K562 (cell line): ENCODE results near the gene BMP2K. TPM values are rescaled to one million over a fixed set of nuclear protein-coding genes. Genes with fewer than 3 reads are reported as not detected.

Source experiments
- CBFB ChIP-seq: sonication (generic); formaldehyde crosslinking; IDR thresholded peaks from 2 replicates; pipeline ENCODE4 v1.4.0; 2020; ENCODE audit warnings: mild to moderate bottlenecking, missing genetic modification reagents
- CTCF ChIP-seq, 3 experiments: IDR thresholded peaks in 2 of 3; conservative IDR thresholded peaks in 1 of 3; 2 replicates each; pipeline ENCODE4 v1.5.1; 2011 to 2012; ENCODE audit warnings: low read length in 3 of 3, mild to moderate bottlenecking in 3 of 3, control low read depth in 2 of 3, improper control_type of control experiment in 1 of 3, inconsistent platforms in 1 of 3, low read depth in 1 of 3, mixed read lengths in 1 of 3, moderate library complexity in 1 of 3; ENCODE audit not compliant: insufficient read depth in 2 of 3
- ELF1 ChIP-seq: fragments of 200-800 bp; sonication (Bioruptor generic); IDR thresholded peaks from 2 replicates; pipeline ENCODE4 v1.6.1; 2016; ENCODE audit warnings: missing genetic modification characterization, missing compliant biosample characterization
- ETS1 ChIP-seq: conservative IDR thresholded peaks from 2 replicates; pipeline ENCODE4 v1.6.1; 2011; ENCODE audit warnings: low read depth, mild to moderate bottlenecking, low read length; ENCODE audit not compliant: control insufficient read depth
- FOSL1 ChIP-seq: fragments of 200-800 bp; sonication (Bioruptor generic); conservative IDR thresholded peaks from 2 replicates; pipeline ENCODE4 v1.6.1; 2016; ENCODE audit warnings: missing genetic modification characterization, missing compliant biosample characterization
- FOXM1 ChIP-seq, 2 experiments: fragments of 450-650 bp in 1 of 2; sonication (generic) in 1 of 2; formaldehyde crosslinking in 1 of 2; IDR thresholded peaks; 2 replicates each; pipeline versions ENCODE4 v1.6.1 to v1.9.0; 2017 to 2022; ENCODE audit warnings: low read depth in 2 of 2, mild to moderate bottlenecking in 2 of 2, missing genetic modification reagents in 1 of 2, moderate library complexity in 1 of 2
- GTF2E2 ChIP-seq: fragments of 200-800 bp; sonication (Bioruptor generic); IDR thresholded peaks from 2 replicates; pipeline ENCODE4 v1.6.1; 2016; ENCODE audit warnings: missing genetic modification characterization, missing compliant biosample characterization
- GTF2F1 ChIP-seq: IDR thresholded peaks from 2 replicates; pipeline ENCODE4 v1.6.1; 2011; ENCODE audit warnings: low read depth, low read length, improper control_type of control experiment
- HNRNPL ChIP-seq: fragments of 200-400 bp; formaldehyde crosslinking; IDR thresholded peaks from 2 replicates; pipeline ENCODE4 v1.6.1; 2017; ENCODE audit warnings: low read depth, mild to moderate bottlenecking, low read length
- MBD1 ChIP-seq: fragments of 250-450 bp; sonication (Bioruptor Pico); IDR thresholded peaks from 2 replicates; pipeline ENCODE4 v1.8.0; 2022; ENCODE audit warnings: inconsistent platforms
- MBD2 ChIP-seq: sonication (generic); IDR thresholded peaks from 2 replicates; pipeline ENCODE4 v1.6.1; 2016; ENCODE audit warnings: low read depth, borderline replicate concordance
- PHF8 ChIP-seq: fragments of 200-600 bp; sonication (generic); IDR thresholded peaks from 2 replicates; pipeline ENCODE4 v1.6.1; 2012; ENCODE audit warnings: mixed run types, mild to moderate bottlenecking, inconsistent platforms, low read length, moderate library complexity, borderline replicate concordance
- SETDB1 ChIP-seq: IDR thresholded peaks from one replicate; pipeline ENCODE4 v1.6.1; 2012; ENCODE audit warnings: low read length, control low read depth, inconsistent platforms
- SUPT5H ChIP-seq: fragments of 450-650 bp; IDR thresholded peaks from 2 replicates; pipeline ENCODE4 v1.6.1; 2016
- TARDBP ChIP-seq: fragments of 450-650 bp; IDR thresholded peaks from 2 replicates; pipeline ENCODE4 v1.6.1; 2016
- TBP ChIP-seq: optimal IDR thresholded peaks from 2 replicates; pipeline ENCODE3; 2011; ENCODE audit warnings: low read depth, low read length, improper control_type of control experiment
- THRAP3 ChIP-seq: fragments of 450-650 bp; IDR thresholded peaks from 2 replicates; pipeline ENCODE4 v1.6.1; 2016; ENCODE audit warnings: mild to moderate bottlenecking, inconsistent platforms, borderline replicate concordance
- ZKSCAN1 ChIP-seq: fragments of 150-350 bp; IDR thresholded peaks from 2 replicates; pipeline ENCODE4 v1.6.1; 2016; ENCODE audit warnings: low read depth, low read length
- ZNF408 ChIP-seq: fragments of 250-450 bp; sonication (Bioruptor Pico); IDR thresholded peaks from 2 replicates; pipeline ENCODE4 v1.4.0; 2020; ENCODE audit warnings: low read depth, mild to moderate bottlenecking, moderate library complexity
- ZNF639 ChIP-seq, 2 experiments: fragments of 200-800 bp in 1 of 2; sonication (Bioruptor generic) in 1 of 2; sonication (generic) in 1 of 2; formaldehyde crosslinking in 1 of 2; IDR thresholded peaks in 1 of 2; conservative IDR thresholded peaks in 1 of 2; 2 replicates each; pipeline versions ENCODE4 v1.5.0 to v1.6.1; 2016 to 2020; ENCODE audit warnings: missing compliant biosample characterization in 1 of 2, missing genetic modification characterization in 1 of 2, missing genetic modification reagents in 1 of 2
- ZNF644 ChIP-seq: fragments of 200-800 bp; sonication (Bioruptor generic); IDR thresholded peaks from 2 replicates; pipeline ENCODE4 v1.6.1; 2016; ENCODE audit warnings: low read depth, missing genetic modification characterization, missing compliant biosample characterization
- ZNF668 ChIP-seq: fragments of 250-450 bp; sonication (Bioruptor Pico); IDR thresholded peaks from 2 replicates; pipeline ENCODE4 v1.8.0; 2022; ENCODE audit warnings: mild to moderate bottlenecking, inconsistent platforms
- polyA plus RNA-seq, 8 experiments: library from polyadenylated mRNA; depleted of rRNA in 4 of 8; stranded (reverse) in 5 of 8; unstranded in 3 of 8; fragments of >200 nt; fragmentation: Nextera tagmentation in 2 of 8; fragmentation: Illumina TruSeq in 1 of 8; extraction: Ambion mirVana in 2 of 8; extraction: Trizol in 1 of 8; gene quantifications; 2 replicates each; pipeline versions ENCODE4 v1.2.1 to v1.2.3, GENCODE V29; 2011 to 2014; ENCODE audit warnings: inconsistent platforms in 1 of 8, missing spikeins in 1 of 8
- total RNA-seq, 7 experiments: library from RNA; depleted of rRNA in 6 of 7; stranded (reverse); fragments of >200 nt in 6 of 7; fragmentation: Illumina TruSeq in 2 of 7; extraction: Trizol in 2 of 7; gene quantifications; 2 replicates each; pipeline versions ENCODE4 v1.2.1 to v1.2.3, GENCODE V29; 2011 to 2021; ENCODE audit warnings: low replicate concordance in 1 of 7

BMP2K gene
- total and polyA plus RNA-seq, 9 of the 15 experiments (the other 6 are each of a cell fraction or from before 2014, with no cell fraction given): 17.0 to 217 (median 104) TPM

- TF ChIP-seq CTCF (IDR thresholded peaks at IDR 0.05 in 2 of 3, conservative IDR thresholded peaks at IDR 0.05 in 1 of 3; ENCODE audit: insufficient read depth in 2 of 3, low read depth in 1 of 3, low read length in 3 of 3) (peak in 1 of 3 experiments; percentile 51; a peak in 2 of 6 replicates), THRAP3 (no peak), CBFB (CRISPR knock-in tag) (no peak), FOSL1 (tag) (no peak; the same call in 1 of the 2 replicates), HNRNPL (no peak; the same call in 1 of the 2 replicates), GTF2E2 (tag) (peak; percentile 89), TARDBP (no peak), ZNF668 (no peak), ETS1 (peak; percentile 64; the same call in 1 of the 2 replicates), ELF1 (tag) (0 out of 2 replicates have a peak, but pooled peaks have one; percentile 12), FOXM1 (IDR thresholded peaks at IDR 0.05; ENCODE audit: low read depth) (no peak), FOXM1 (CRISPR knock-in tag; IDR thresholded peaks at IDR 0.05; ENCODE audit: low read depth) (0 out of 2 replicates have a peak, but pooled peaks have one; percentile 54), ZNF639 (CRISPR knock-in tag; conservative IDR thresholded peaks at IDR 0.05 in 1 of 2, IDR thresholded peaks at IDR 0.05 in 1 of 2) (peak in 1 of 2 experiments; percentile 86; a peak in 2 of 4 replicates), TBP (peak; percentile 74), ZKSCAN1 (0 out of 2 replicates have a peak, but pooled peaks have one; percentile 27), ZNF644 (tag) (no peak), PHF8 (peak; percentile 71; the same call in 1 of the 2 replicates), SETDB1 (no peak), GTF2F1 (no peak), MBD2 (peak; percentile 39; the same call in 1 of the 2 replicates), ZNF408 (no peak), MBD1 (CRISPR knock-in tag) (no peak), SUPT5H (no peak)
Measured at GRCh38 chr4:78776079-78776728, at the start of gene BMP2K (continued).
